Rectal smooth muscle tissue (tissue), 1 donor: ENCODE measurements around the gene POR.
"Not testable (repeated sequence)": the region's sequence is repeated elsewhere in the genome, so short reads cannot be mapped to it uniquely, and the experiment has no call there.

Source experiments
- H3K27ac ChIP-seq: one replicate; pipeline ENCODE4 v1.7.0; 2013; ENCODE audit warnings: low read depth, low read length, inconsistent platforms
- H3K27me3 ChIP-seq: one replicate; pipeline ENCODE4 v1.7.0; 2013; ENCODE audit warnings: low read length; ENCODE audit not compliant: control insufficient read depth, insufficient read depth
- H3K36me3 ChIP-seq: one replicate; pipeline ENCODE4 v1.7.0; 2013; ENCODE audit warnings: low read length; ENCODE audit not compliant: control insufficient read depth, insufficient read depth
- H3K4me1 ChIP-seq: one replicate; pipeline ENCODE4 v1.7.0; 2013; ENCODE audit warnings: low read length; ENCODE audit not compliant: control insufficient read depth, insufficient read depth
- H3K4me3 ChIP-seq: one replicate; pipeline ENCODE4 v1.7.0; 2013; ENCODE audit warnings: low read length
- H3K9ac ChIP-seq: one replicate; pipeline ENCODE4 v1.7.0; 2013; ENCODE audit warnings: low read length

POR gene

DNA sequence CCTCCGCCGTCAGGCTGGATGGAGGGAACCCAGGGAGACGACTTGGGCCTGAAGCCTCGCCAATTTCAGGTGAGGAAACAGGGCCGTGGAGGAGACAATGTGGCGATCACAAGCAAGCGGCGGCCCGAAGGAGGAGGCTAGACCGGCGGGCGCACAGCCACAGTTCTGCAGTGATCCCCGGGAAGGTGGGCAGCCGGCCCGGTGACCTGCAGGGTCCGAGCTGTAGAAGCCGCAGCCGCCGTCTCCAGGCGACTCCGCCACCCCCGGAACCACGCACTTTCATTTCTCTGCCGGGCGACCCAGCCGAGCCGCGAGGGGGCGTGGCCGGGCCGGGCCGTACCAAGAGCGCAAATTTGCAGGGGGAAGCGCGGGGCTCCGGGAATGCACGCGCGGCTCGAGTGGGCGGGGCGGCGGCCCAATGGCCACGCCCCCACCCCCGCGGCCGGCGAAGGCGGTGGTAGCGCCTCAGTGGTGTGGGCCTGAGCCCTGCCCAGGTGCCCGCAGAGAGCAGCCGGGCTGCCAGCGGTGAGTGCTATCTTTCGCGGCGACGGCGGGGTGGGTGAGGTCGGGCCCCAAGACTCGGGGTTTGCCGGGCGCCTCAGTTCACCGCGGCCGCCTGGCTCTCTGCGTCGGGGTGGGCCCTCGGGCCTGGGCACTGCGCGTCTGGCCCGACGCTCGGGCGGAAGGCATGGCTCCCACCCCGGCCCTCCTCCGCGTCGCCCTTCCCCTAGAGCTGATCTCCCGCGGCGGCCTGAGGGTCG lies at the start of gene POR:
Gene POR, plus strand, starts transcription at position 501 of the 761 bp plus-strand sequence. CDS start 38,847 bp downstream, outside the sequence.
- H3K36me3 ChIP-seq, result no peaks in the 10 kb centered on the region
- H3K9ac ChIP-seq, result peak within 1 kb of the TSS; percentile 54
- no peaks in the 10 kb centered on the region for H3K27me3 ChIP-seq
- H3K4me1 ChIP-seq, result peaks cover 10% of the 10 kb centered on the region
- peak within 1 kb of the TSS; percentile 97 for H3K4me3 ChIP-seq
- peak within 1 kb of the TSS; percentile 93 for H3K27ac ChIP-seq

- Histone ChIP-seq H3K4me1 (no peaks in the 10 kb centered on the region), H3K36me3 (no peaks in the 10 kb centered on the region), H3K4me3 (no peak overlapping the region), H3K9ac (no peak overlapping the region), H3K27ac (no peak overlapping the region), H3K27me3 (no peaks in the 10 kb centered on the region)
Observed at GRCh38 chr7:75866114-75866488, 48.9 kb upstream of the POR start.

DNA sequence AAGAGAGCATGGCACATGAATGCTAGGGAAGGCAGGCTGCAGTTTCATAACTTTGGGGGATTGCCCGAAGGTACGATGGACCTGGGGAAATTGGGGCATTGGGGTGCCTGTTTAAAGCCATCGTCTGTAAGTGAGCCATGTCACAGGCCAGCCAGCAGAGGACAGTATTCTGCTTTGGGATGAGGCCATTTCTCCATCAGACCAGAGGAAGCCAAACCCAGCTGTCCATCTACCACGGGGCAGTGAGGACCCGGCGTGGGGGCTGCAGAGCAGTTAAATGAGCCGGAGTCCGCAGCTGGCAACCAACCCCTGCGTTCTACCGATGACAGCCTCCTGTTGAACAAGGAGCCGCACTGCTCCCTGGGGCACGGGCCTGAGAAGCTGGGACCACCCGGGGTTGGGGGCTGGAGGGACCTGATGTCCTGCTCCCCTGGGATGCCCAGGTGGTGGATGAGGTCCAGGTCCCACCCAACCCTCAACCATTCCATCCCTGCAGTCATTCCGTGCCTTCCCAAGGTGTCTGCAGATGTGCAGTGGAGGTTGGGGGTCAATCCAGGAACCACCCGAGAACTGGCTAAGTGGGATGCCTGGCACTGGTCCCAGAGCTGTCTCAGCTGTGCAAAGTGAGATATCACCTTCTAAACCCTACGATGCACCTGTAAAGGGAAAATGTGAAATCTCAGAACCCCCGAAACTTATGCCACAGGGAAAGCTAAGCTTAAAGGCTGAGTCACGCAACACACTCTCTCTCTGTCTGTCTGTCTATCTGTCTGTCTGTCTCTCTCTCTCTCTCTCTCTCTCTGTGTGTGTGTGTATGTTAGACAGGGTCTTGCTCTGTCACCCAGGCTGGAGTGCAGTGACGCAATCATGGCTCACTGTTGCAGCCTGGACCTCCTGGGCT lies 48.2 kb upstream of the POR start:
- H3K27me3 ChIP-seq, result no peaks in the 10 kb centered on the region
- no peaks in the 10 kb centered on the region for H3K36me3 ChIP-seq
- no peak overlapping the region for H3K27ac ChIP-seq
- no peaks in the 10 kb centered on the region for H3K4me1 ChIP-seq
- H3K4me3 ChIP-seq, result no peak overlapping the region
- no peak overlapping the region for H3K9ac ChIP-seq

GRCh38 chr7:75867390-75867717 lies 47.6 kb upstream of the POR start:
- no peaks in the 10 kb centered on the region for H3K27me3 ChIP-seq
- no peak overlapping the region for H3K27ac ChIP-seq
- H3K9ac ChIP-seq, result no peak overlapping the region
- H3K4me3 ChIP-seq, result no peak overlapping the region
- no peaks in the 10 kb centered on the region for H3K36me3 ChIP-seq
- H3K4me1 ChIP-seq, result no peaks in the 10 kb centered on the region

GRCh38 chr7:75868153-75868552 lies 46.8 kb upstream of the POR start:
- no peak overlapping the region for H3K9ac ChIP-seq

GRCh38 chr7:75869776-75870379 lies 45.1 kb upstream of the POR start:
- Histone ChIP-seq H3K4me1 (no peaks in the 10 kb centered on the region), H3K9ac (no peak overlapping the region), H3K36me3 (no peaks in the 10 kb centered on the region), H3K4me3 (no peak overlapping the region), H3K27ac (no peak overlapping the region), H3K27me3 (no peaks in the 10 kb centered on the region)

More at GRCh38 chr7:75868153-75868552, 46.8 kb upstream of the POR start:
- no peaks in the 10 kb centered on the region for H3K36me3 ChIP-seq
- no peak overlapping the region for H3K27ac ChIP-seq
- H3K4me1 ChIP-seq, result no peaks in the 10 kb centered on the region
- H3K27me3 ChIP-seq, result no peaks in the 10 kb centered on the region
- H3K4me3 ChIP-seq, result no peak overlapping the region

- Histone ChIP-seq H3K9ac (no peak overlapping the region), H3K4me1 (no peaks in the 10 kb centered on the region), H3K27me3 (no peaks in the 10 kb centered on the region), H3K27ac (no peak overlapping the region), H3K4me3 (no peak overlapping the region), H3K36me3 (no peaks in the 10 kb centered on the region)
Observed at GRCh38 chr7:75870557-75871161, 44.3 kb upstream of the POR start.

- no peaks in the 10 kb centered on the region for H3K4me1 ChIP-seq
Observed at GRCh38 chr7:75872073-75872782, 42.7 kb upstream of the POR start.

GRCh38 chr7:75874180-75874579 lies 40.8 kb upstream of the POR start:
- not testable (repeated sequence) for H3K9ac ChIP-seq, H3K36me3 ChIP-seq, H3K27me3 ChIP-seq, H3K27ac ChIP-seq, H3K4me3 ChIP-seq, H3K4me1 ChIP-seq

More at GRCh38 chr7:75872073-75872782, 42.7 kb upstream of the POR start:
- Histone ChIP-seq H3K27ac (no peak overlapping the region), H3K36me3 (no peaks in the 10 kb centered on the region), H3K9ac (no peak overlapping the region), H3K27me3 (no peaks in the 10 kb centered on the region), H3K4me3 (no peak overlapping the region)

DNA sequence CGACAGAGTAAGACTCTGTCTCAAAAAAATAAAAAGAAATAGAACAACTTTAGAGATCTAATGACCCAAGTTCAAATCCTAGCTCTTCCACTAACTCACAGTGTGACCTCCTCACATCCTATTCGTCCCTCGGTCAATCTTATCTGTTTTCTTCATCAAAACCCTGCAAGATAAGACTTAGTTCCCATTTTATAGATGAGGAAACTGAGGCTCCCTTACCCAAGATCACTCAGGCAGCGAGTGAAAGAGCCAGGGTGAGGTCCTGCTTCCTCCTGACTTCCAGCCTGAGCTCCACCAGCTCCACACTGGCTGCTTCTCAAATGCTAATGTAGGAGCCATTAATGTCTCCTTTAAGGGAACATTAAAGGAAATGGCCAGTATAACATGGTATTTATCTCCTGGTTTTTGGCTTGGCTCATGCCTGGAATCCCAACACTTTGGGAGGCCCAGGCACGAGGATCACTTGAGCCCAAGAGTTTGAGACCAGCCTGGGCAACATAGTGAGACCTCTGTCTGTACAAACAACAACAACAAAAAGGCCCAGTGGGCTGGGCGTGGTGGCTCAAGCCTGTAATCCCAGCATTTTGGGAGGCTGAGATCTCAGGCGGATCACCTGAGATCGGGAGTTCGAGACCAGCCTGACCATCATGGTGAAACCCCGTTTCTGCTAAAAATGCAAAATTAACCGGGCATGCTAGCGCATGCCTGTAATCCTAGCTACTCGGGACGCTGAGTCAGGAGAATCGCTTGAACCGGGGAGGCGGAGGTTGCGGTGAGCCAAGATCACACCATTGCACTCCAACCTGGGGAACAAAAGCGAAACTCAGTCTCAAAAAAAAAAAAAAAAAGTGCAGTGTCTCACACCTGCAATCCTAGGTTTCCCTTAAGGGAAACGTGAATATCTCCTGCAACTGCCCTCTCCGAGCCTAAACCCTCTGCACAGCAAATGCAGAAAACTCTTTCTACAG lies 39.6 kb upstream of the POR start:
- no peak overlapping the region for H3K9ac ChIP-seq
- no peak overlapping the region for H3K27ac ChIP-seq
- peaks cover 7% of the 10 kb centered on the region for H3K4me1 ChIP-seq

More for the DNA sequence above, 39.6 kb upstream of the POR start:
- H3K36me3 ChIP-seq, result no peaks in the 10 kb centered on the region
- H3K4me3 ChIP-seq, result no peak overlapping the region
- no peaks in the 10 kb centered on the region for H3K27me3 ChIP-seq
